GM12872 (cell line): Measurements from ENCODE around the gene DPP10.

ENCODE experiments used
- TF ChIP-seq, protein P1 (sequence below): IDR thresholded peaks from 3 replicates; pipeline ENCODE4 v1.5.1; 2011; ENCODE audit warnings: low read depth, mild to moderate bottlenecking, low read length, moderate library complexity; ENCODE audit not compliant: insufficient read depth

The DPP10 gene

DNA sequence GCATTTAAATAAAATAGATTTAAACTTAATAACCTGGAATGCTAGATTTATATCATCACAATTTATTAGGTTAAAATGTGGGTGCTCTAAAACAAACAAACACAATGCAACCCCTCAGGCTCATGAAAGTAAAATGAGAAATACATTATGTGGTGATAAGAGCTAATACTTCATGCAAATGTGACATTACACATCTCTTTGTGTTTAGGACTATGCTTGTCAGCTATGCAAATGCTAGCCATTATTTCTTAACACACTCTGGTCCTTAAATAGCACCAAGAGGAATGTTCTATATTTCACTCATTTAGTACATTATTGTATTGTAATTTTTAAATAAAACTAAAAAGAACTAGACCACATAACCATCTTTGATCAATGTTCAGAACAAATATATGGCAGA lies 627.6 kb downstream of the DPP10 start:
- TF ChIP-seq, protein P1, sequence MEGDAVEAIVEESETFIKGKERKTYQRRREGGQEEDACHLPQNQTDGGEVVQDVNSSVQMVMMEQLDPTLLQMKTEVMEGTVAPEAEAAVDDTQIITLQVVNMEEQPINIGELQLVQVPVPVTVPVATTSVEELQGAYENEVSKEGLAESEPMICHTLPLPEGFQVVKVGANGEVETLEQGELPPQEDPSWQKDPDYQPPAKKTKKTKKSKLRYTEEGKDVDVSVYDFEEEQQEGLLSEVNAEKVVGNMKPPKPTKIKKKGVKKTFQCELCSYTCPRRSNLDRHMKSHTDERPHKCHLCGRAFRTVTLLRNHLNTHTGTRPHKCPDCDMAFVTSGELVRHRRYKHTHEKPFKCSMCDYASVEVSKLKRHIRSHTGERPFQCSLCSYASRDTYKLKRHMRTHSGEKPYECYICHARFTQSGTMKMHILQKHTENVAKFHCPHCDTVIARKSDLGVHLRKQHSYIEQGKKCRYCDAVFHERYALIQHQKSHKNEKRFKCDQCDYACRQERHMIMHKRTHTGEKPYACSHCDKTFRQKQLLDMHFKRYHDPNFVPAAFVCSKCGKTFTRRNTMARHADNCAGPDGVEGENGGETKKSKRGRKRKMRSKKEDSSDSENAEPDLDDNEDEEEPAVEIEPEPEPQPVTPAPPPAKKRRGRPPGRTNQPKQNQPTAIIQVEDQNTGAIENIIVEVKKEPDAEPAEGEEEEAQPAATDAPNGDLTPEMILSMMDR, result no peak

- TF ChIP-seq, protein P1, result no peak
Observed at GRCh38 chr2:115071534-115071933, 629.1 kb downstream of the DPP10 start.

DNA sequence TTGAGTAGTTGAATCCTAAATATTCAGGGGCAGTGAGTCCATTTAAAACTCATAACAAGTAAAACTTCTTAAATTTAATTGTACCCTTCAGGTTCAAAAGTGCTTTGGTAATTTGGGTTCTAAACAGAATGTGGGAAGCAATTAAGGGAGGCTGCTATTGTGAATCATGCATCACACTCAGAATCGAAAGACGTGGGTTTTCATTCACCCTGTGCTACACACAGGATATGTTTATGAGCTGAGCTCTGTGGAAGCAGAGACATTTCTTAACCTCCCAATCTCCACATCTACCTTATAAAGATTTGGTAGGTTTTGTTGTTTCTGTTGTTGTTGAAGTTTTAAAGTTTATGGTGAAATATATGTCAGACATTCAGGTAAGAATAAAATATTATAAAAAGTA lies 633.4 kb downstream of the DPP10 start:
- TF ChIP-seq, protein P1, result no peak

GRCh38 chr2:115077626-115078025 lies 635.2 kb downstream of the DPP10 start:
- TF ChIP-seq, protein P1, result no peak

- TF ChIP-seq, protein P1, result no peak
Observed at GRCh38 chr2:115083225-115083624, 640.8 kb downstream of the DPP10 start.

GRCh38 chr2:115083711-115084110 lies 641.3 kb downstream of the DPP10 start:
- TF ChIP-seq, protein P1, result no peak

GRCh38 chr2:115084446-115084845 lies 642.0 kb downstream of the DPP10 start:
- TF ChIP-seq, protein P1, result no peak

GRCh38 chr2:115094441-115094840 lies 652.0 kb downstream of the DPP10 start:
- TF ChIP-seq, protein P1, result no peak
